Pancreas (tissue), 10 donors: ENCODE results near the gene VWA1. TPM values are rescaled to one million over a fixed set of nuclear protein-coding genes. Genes with fewer than 3 reads are reported as not detected.

Experiments used
- ATAC-seq, 4 donors: fragments of 200-7000 bp; cut with Tn5 transposase; one replicate each; pipeline versions ENCODE4 v1.8.0 to v1.9.1; 2020; ENCODE audit warnings: mild to moderate bottlenecking in 4 of 4, moderate library complexity in 4 of 4
- DNase-seq, 6 donors: peaks; one replicate each; pipeline ENCODE4 v3.0.0-alpha.2; 2020
- FAIRE-seq: peaks from 2 replicates; lab custom pipeline; 2012; peaks lifted over from hg19 to GRCh38; lab: Jason Lieb, UNC
- H3K27ac ChIP-seq, 4 donors: fragments of 200-600 bp; sonication (generic); 1 replicate in 3 of 4; 2 replicates in 1 of 4; pipeline versions ENCODE4 v1.5.0 to v1.8.0; 2020
- H3K27me3 ChIP-seq, 4 donors: fragments of 200-600 bp; one replicate each; pipeline ENCODE4 v1.8.0; 2021
- H3K36me3 ChIP-seq, 3 donors: fragments of 200-600 bp; sonication (generic) in 1 of 3; one replicate each; pipeline versions ENCODE4 v1.5.0 to v1.8.0; 2020 to 2021
- H3K4me1 ChIP-seq, 3 donors: fragments of 200-600 bp; one replicate each; pipeline ENCODE4 v1.8.0; 2021
- H3K4me3 ChIP-seq, 4 donors: fragments of 200-600 bp; sonication (generic) in 2 of 4; one replicate each; pipeline versions ENCODE4 v1.5.0 to v1.8.0; 2020 to 2021
- H3K9me3 ChIP-seq, 4 donors: fragments of 200-600 bp; one replicate each; pipeline ENCODE4 v1.8.0; 2021
- WGBS, 2 donors: extraction: QIAGEN DNeasy Blood & Tissue Kit; methylation state at CpG; one replicate each; pipeline ENCODE4 v1.1.7; 2013; 5-methylcytosine and 5-hydroxymethylcytosine counted together
- intact Hi-C, 3 donors: fragments of 100-400 bp; cut with DNase I; formaldehyde crosslinking; loops; one replicate each; pipeline versions ENCODE4 v1.11.1 to v1.14.2; 2022
- polyA plus RNA-seq, 2 donors: library from polyadenylated mRNA; stranded (reverse); fragments of 200-250 nt; gene quantifications; one replicate each; pipeline ENCODE4 v1.2.3, GENCODE V29; 2013
- total RNA-seq, 6 donors: library from RNA; stranded (reverse); fragmentation: NEBNext Ultra II Directional in 4 of 6; extraction: Animal tissue kit (Norgen Biotek cat#: 25700) in 4 of 6; gene quantifications; one replicate each; pipeline versions ENCODE4 v1.2.1 to v1.2.4, GENCODE V29; 2021 to 2023
- TF ChIP-seq, protein P1 (sequence below), 4 donors: fragments of 200-600 bp; sonication (generic) in 3 of 4; IDR thresholded peaks; one replicate each; pipeline versions ENCODE4 v1.5.0 to v1.8.0; 2021; ENCODE audit warnings: antibody characterized with exemption in 4 of 4
- donor health status: healthy with polysubstance abuse.
- donor health status: DM: no; HTN: no; CAD: no; lungs with moderate emphysema.
- donor health status: DM: no; HTN: no; CAD: no.
- donor health status: control.
- donor health status: control.
- donor health status: Bipolar disorder and iron deficiency.
- donor health status: DM: yes; HTN: yes; CAD: no.
- donor health status: DM: no; HTN: no; CAD: no.
- donor health status: DM: no; HTN: no; CAD: no.
- donor health status: DM: yes; HTN: yes; CAD: no.

The VWA1 gene
- total and polyA plus RNA-seq, 8 donors: 25.4 to 138 (median 55.2) TPM

GRCh38 chr1:1419363-1419812 lies 16.1 kb upstream of the VWA1 start:
- peak in 2 of 6 donors; percentile 31 to 80 for DNase-seq
- Histone ChIP-seq H3K9me3 (no peaks in the 10 kb centered on the region), H3K36me3 (no peaks in the 10 kb centered on the region), H3K27ac (peak overlapping the region; percentile 6 to 81 (median 66)), H3K4me1 (peaks cover 0 to 14% (median 4%) of the 10 kb centered on the region in 3 donors), H3K27me3 (no peaks in the 10 kb centered on the region), H3K4me3 (peak overlapping the region; percentile 7 to 49 (median 18))
- peak in 3 of 4 donors; percentile 13 to 24 (median 16) for ATAC-seq
- no peak for FAIRE-seq
- intact Hi-C loops: no loop called here
- TF ChIP-seq, protein P1, sequence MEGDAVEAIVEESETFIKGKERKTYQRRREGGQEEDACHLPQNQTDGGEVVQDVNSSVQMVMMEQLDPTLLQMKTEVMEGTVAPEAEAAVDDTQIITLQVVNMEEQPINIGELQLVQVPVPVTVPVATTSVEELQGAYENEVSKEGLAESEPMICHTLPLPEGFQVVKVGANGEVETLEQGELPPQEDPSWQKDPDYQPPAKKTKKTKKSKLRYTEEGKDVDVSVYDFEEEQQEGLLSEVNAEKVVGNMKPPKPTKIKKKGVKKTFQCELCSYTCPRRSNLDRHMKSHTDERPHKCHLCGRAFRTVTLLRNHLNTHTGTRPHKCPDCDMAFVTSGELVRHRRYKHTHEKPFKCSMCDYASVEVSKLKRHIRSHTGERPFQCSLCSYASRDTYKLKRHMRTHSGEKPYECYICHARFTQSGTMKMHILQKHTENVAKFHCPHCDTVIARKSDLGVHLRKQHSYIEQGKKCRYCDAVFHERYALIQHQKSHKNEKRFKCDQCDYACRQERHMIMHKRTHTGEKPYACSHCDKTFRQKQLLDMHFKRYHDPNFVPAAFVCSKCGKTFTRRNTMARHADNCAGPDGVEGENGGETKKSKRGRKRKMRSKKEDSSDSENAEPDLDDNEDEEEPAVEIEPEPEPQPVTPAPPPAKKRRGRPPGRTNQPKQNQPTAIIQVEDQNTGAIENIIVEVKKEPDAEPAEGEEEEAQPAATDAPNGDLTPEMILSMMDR (IDR thresholded peaks at IDR 0.05): no peak
- WGBS, 2 donors: 70 to 74% methylated on average over 21 of the region's 21 CpGs

- ATAC-seq (peak; percentile 48 to 74 (median 64)), DNase-seq (peak in 4 of 6 donors; percentile 39 to 81 (median 61)), FAIRE-seq (no peak)
- Histone ChIP-seq H3K4me1 (peaks cover 0 to 14% (median 4%) of the 10 kb centered on the region in 3 donors), H3K27ac (peak overlapping the region; percentile 6 to 81 (median 66)), H3K9me3 (no peaks in the 10 kb centered on the region), H3K36me3 (no peaks in the 10 kb centered on the region), H3K4me3 (peak overlapping the region; percentile 7 to 49 (median 18)), H3K27me3 (no peaks in the 10 kb centered on the region)
- TF ChIP-seq, protein P1 (IDR thresholded peaks at IDR 0.05): no peak
- intact Hi-C loops: no loop called here
- WGBS, 2 donors: 7 to 10% methylated on average over 31 to 112 of the region's 112 CpGs
Measured at GRCh38 chr1:1419813-1420653, 15.5 kb upstream of the VWA1 start.

DNA sequence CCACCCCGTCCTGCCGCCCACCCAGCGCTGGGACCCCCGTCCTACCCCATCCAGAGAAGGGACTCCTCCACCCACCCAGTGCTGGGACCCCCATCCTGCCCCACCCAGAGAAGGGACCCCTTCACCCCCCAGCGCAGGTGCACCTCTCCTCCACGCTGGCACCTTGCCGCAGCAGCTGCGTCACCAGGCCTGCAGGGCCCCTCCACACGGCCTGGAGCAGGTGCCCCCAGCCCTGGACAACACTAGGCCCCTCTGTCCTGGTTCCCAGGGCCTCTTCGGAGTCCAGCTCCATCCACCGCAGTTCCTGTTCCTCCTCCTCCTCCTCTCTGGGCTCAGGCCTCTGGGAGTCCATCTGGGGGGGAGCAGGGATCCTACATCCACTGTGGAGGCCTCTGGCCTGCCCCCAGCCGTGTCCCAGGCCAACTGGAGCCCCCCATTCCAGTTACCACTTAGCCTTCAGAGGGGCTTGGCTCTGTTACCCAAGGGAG lies 14.8 kb upstream of the VWA1 start:
- Histone ChIP-seq H3K4me3 (peak overlapping the region; percentile 7 to 49 (median 20)), H3K36me3 (no peaks in the 10 kb centered on the region)
- peak in 3 of 6 donors; percentile 35 to 77 (median 37) for DNase-seq

GRCh38 chr1:1421147-1421906 lies 14.2 kb upstream of the VWA1 start, which contains the start of gene ANKRD65:
Gene ANKRD65, minus strand, starts transcription at chr1:1421276. Its CDS starts 271 bp downstream, at chr1:1421005.
- TF ChIP-seq, protein P1 (IDR thresholded peaks at IDR 0.05): no peak
- H3K4me3 ChIP-seq: peak within 1 kb of the TSS; percentile 7 to 49 (median 20)
- 64 to 76% methylated on average over 15 to 18 of the region's 18 CpGs for WGBS, 2 donors
- no peaks in the 10 kb centered on the region for H3K36me3 ChIP-seq
- H3K27me3 ChIP-seq: no peaks in the 10 kb centered on the region
- FAIRE-seq (no peak), DNase-seq (peak in 5 of 6 donors; percentile 14 to 85 (median 69)), ATAC-seq (peak in 3 of 4 donors; percentile 80 to 85 (median 84))
- peaks cover 0 to 14% (median 4%) of the 10 kb centered on the region in 3 donors for H3K4me1 ChIP-seq
- intact Hi-C loops: no loop called here
- no peaks in the 10 kb centered on the region for H3K9me3 ChIP-seq
- H3K27ac ChIP-seq: peak within 1 kb of the TSS; percentile 39 to 76 (median 68)

More for the DNA sequence above, 14.8 kb upstream of the VWA1 start:
- FAIRE-seq: no peak
- no peaks in the 10 kb centered on the region for H3K27me3 ChIP-seq
- peak overlapping the region in 3 of 4 donors; percentile 56 to 76 (median 69) for H3K27ac ChIP-seq
- peaks cover 0 to 14% (median 4%) of the 10 kb centered on the region in 3 donors for H3K4me1 ChIP-seq
- H3K9me3 ChIP-seq: no peaks in the 10 kb centered on the region
- intact Hi-C loops: no loop called here
- 38 to 45% methylated on average over 8 to 12 of the region's 12 CpGs for WGBS, 2 donors
- TF ChIP-seq, protein P1 (IDR thresholded peaks at IDR 0.05): no peak
- ATAC-seq: peak; percentile 18 to 35 (median 26)
